NT2/D1 (cell line): Measurements from ENCODE around the gene FBXO24.
A peak's percentile ranks its signal among the peaks of the same experiment; 100 is the strongest.

ENCODE experiments used
- DNase-seq: peaks from one replicate; pipeline ENCODE4 v3.0.0-alpha.2; 2011; ENCODE audit warnings: low read depth, low spot score
- H3K27me3 ChIP-seq: 2 replicates; pipeline ENCODE4 v1.6.0; 2011; ENCODE audit warnings: mild to moderate bottlenecking; ENCODE audit not compliant: insufficient read length, insufficient read depth
- H3K36me3 ChIP-seq: 2 replicates; pipeline ENCODE4 v1.6.1; 2011; ENCODE audit warnings: mild to moderate bottlenecking, low read length, mixed read lengths; ENCODE audit not compliant: insufficient read depth, insufficient read length
- H3K4me1 ChIP-seq: 2 replicates; pipeline ENCODE4 v1.5.1; 2011; ENCODE audit not compliant: insufficient read depth, insufficient read length
- H3K4me3 ChIP-seq: 2 replicates; pipeline ENCODE4 v1.5.1; 2011; ENCODE audit warnings: low read depth; ENCODE audit not compliant: insufficient read length
- H3K9ac ChIP-seq: 2 replicates; pipeline ENCODE4 v1.6.0; 2011; ENCODE audit warnings: low read depth; ENCODE audit not compliant: insufficient read length
- H3K9me3 ChIP-seq: 2 replicates; pipeline ENCODE4 v1.5.1; 2011; ENCODE audit warnings: mild to moderate bottlenecking, low read length; ENCODE audit not compliant: insufficient read depth
- SUZ12 ChIP-seq: IDR thresholded peaks from 2 replicates; pipeline ENCODE4 v1.6.1; 2011; ENCODE audit not compliant: insufficient read length, insufficient read depth; ENCODE audit errors: extremely low read depth
- YY1 ChIP-seq: IDR thresholded peaks from 2 replicates; pipeline ENCODE4 v1.6.1; 2011; ENCODE audit not compliant: insufficient read length, insufficient read depth
- ZNF274 ChIP-seq: IDR thresholded peaks from 2 replicates; pipeline ENCODE4 v1.6.1; 2011; ENCODE audit warnings: mild to moderate bottlenecking, low read depth, low read length

FBXO24 gene

DNA sequence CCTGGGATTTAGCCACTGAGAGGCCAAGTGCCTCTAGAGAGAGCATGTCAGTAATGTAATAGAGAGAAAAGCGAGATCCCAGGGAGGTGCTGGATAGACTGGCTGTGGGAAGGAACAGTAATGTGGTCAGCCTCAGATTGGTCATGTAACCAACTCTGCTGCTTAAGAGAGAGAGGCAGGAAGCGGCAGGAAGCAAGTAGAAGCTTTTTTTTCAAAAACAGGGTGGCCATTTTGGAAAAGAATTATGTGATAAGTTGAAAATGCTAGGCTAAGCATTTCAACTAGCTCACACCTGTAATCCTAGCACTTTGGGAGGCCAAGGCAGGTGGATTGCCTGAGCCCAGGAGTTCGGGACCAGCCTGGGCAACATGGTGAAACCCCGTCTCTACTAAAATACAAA, 12.3 kb downstream of the FBXO24 start:
- H3K27me3 ChIP-seq = no peaks in the 10 kb centered on the region
- H3K9ac ChIP-seq = no peak overlapping the region
- TF ChIP-seq YY1 (no peak), SUZ12 (no peak), ZNF274 (no peak)
- H3K4me1 ChIP-seq = peaks cover 9% of the 10 kb centered on the region
- H3K9me3 ChIP-seq = no peaks in the 10 kb centered on the region
- peaks cover 9% of the 10 kb centered on the region for H3K36me3 ChIP-seq
- no peak overlapping the region for H3K4me3 ChIP-seq
- DNase-seq = no peak

DNA sequence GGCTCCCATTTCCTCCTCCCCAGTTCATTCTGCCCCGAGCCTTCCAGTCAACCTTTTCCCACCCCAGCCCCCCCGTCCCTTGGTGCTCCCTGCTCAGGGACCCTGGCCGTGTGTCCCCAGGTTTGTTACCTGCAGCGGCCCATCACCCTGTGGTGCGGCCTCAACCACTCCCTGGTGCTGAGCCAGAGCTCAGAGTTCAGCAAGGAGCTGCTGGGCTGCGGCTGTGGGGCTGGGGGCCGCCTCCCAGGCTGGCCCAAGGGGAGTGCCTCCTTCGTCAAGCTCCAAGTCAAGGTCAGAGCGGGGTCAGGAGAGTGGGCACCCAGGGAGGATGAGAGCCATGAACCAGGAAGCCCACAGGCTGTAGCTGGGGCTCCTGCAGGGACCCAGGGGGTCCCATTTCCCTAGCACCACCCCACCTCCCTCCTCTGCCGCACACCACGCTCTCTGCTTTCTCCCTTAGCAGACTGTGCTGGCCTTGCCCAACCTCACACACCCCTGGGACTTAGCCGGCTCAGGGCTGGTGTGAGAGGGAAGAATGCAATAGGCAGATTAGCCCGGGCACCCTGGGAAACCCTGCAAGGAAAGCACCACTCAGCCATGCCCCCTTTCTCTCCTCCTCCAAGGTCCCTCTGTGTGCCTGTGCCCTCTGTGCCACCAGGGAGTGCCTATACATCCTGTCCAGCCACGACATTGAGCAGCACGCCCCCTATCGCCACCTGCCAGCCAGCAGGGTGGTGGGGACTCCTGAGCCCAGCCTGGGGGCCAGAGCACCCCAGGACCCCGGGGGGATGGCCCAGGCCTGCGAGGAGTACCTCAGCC, 14.0 kb downstream of the FBXO24 start:
- Histone ChIP-seq H3K9ac (no peak overlapping the region), H3K36me3 (peaks cover 9% of the 10 kb centered on the region), H3K4me1 (peaks cover 9% of the 10 kb centered on the region), H3K4me3 (no peak overlapping the region), H3K9me3 (no peaks in the 10 kb centered on the region), H3K27me3 (peaks cover 2% of the 10 kb centered on the region)
- no peak for DNase-seq
- TF ChIP-seq ZNF274 = no peak

DNA sequence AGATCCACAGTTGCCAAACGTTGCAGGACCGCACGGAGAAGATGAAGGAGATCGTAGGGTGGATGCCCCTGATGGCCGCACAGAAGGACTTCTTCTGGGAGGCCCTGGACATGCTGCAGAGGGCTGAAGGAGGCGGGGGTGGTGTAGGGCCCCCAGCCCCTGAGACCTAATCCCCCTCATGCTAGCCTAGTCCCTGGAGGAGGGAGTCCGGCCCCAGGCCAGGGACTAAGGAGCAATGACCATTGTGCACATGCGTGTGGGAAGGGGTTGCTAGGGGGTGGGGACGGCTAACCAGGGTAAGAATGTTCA, 14.6 kb downstream of the FBXO24 start:
- Histone ChIP-seq H3K4me1 (peaks cover 10% of the 10 kb centered on the region), H3K9me3 (no peaks in the 10 kb centered on the region), H3K36me3 (peaks cover 6% of the 10 kb centered on the region), H3K9ac (no peak overlapping the region), H3K4me3 (no peak overlapping the region), H3K27me3 (peaks cover 6% of the 10 kb centered on the region)
- no peak for DNase-seq
- TF ChIP-seq YY1 = no peak
- TF ChIP-seq ZNF274 = no peak
- no peak for TF ChIP-seq SUZ12

DNA sequence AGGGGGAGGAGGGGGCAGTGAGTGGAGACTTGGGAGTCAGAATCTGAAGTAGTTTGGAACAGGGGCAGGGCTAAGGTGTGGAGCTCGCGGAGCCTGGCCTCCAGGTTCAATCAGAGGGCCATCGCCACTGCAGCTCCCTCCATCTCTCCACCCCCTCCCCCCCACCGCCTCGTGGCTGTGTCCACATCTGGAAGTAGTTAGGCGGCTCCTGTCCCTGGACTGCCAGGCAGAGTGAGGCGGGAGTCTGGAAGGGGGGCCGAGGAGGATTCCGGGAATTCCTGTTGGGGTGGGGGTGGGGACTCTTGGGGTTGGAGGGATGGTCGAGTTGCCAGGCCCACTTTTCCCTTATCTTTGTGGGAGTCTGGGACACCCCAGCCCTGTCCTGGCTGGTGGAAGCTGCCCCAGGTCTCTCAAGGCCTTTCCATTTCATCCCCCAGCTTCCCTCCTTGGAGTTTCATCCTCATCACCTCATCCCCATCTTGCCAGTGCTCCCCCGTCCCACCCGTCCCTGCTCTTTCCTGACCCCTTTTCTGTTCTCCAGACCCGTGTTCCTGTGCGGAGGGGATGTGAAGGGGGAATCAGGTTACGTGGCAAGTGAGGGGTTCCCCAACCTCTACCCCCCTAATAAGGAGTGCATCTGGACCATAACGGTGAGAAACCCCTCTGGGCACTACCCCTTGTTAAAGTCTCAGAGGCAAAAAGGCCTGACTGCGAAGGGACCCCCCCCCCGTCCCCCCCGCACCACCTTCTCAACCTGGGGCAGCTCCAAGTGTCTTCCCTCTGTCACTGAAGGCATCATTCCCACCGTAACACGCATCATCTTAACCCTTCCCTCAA, 17.0 kb downstream of the FBXO24 start:
- no peaks in the 10 kb centered on the region for H3K9me3 ChIP-seq
- TF ChIP-seq ZNF274 (no peak), YY1 (no peak), SUZ12 (no peak)
- peak overlapping the region; percentile 55 for H3K4me3 ChIP-seq
- H3K9ac ChIP-seq = peak overlapping the region; percentile 81
- peak; percentile 80 for DNase-seq
- H3K36me3 ChIP-seq = peaks cover 17% of the 10 kb centered on the region
- peaks cover 11% of the 10 kb centered on the region for H3K4me1 ChIP-seq
- H3K27me3 ChIP-seq = peaks cover 6% of the 10 kb centered on the region

DNA sequence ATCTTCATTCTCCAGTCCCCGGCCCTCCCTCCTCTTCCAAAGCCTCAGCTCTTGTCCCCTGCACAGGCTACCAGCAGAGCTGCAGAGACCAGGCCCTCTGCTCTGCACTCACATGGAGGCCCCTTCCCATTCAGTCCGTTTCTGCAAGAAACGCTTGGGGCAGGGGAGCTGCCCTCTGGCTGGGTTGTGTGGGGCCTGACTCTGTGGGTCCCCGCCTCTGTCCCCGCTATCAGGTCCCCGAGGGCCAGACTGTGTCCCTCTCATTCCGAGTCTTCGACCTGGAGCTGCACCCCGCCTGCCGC, 17.5 kb downstream of the FBXO24 start:
- DNase-seq = no peak
- peaks cover 17% of the 10 kb centered on the region for H3K36me3 ChIP-seq
- peaks cover 6% of the 10 kb centered on the region for H3K27me3 ChIP-seq
- no peaks in the 10 kb centered on the region for H3K9me3 ChIP-seq
- TF ChIP-seq YY1 = no peak
- no peak for TF ChIP-seq ZNF274
- TF ChIP-seq SUZ12 = no peak
- H3K9ac ChIP-seq = peak overlapping the region; percentile 81
- peaks cover 11% of the 10 kb centered on the region for H3K4me1 ChIP-seq
- H3K4me3 ChIP-seq = peak overlapping the region; percentile 55

DNA sequence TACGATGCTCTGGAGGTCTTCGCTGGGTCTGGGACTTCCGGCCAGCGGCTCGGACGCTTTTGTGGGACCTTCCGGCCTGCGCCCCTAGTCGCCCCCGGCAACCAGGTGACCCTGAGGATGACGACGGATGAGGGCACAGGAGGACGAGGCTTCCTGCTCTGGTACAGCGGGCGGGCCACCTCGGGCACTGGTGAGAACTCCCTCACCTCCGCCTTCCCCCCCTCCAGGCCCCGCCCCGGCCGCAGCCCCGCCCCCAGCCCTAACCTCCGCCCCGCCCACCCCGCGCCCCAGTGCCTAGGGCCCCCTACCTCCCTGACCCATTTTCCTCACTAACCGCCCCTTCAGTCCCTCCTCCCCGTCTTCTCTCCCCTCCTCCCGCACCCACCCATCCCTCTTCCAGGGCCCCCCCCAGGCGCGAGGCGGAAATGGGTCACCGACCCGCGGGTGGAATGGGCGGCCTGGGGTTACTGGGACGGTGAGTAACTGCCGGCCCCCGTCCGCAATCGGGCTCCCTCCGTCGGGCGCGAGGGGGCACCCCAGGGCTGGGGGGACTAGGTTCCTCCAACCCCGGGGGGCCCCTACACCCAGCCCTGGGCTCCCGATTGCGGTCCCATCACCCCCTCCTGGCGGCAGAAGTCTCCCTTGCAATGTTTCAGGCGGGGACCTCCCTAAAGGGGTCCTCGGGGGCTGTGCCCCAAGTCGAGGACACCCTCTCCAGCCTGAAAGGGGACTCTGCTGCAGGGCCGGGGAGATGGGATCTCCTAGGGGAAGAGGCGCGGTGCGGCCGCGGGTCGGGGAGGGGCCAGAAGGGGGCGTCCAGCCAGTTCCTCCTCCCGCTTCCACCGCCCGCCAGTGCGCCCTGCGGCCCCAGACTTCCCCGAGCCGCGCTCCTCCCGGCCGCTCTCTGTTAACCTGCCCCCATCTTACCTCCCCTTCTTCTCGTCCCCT, 18.2 kb downstream of the FBXO24 start:
- no peak for DNase-seq
- Histone ChIP-seq H3K9me3 (no peaks in the 10 kb centered on the region), H3K27me3 (peaks cover 6% of the 10 kb centered on the region), H3K9ac (peak overlapping the region; percentile 81), H3K4me3 (peak overlapping the region; percentile 55), H3K4me1 (peaks cover 11% of the 10 kb centered on the region), H3K36me3 (peaks cover 17% of the 10 kb centered on the region)
- TF ChIP-seq YY1 = no peak
- TF ChIP-seq ZNF274 = no peak
- no peak for TF ChIP-seq SUZ12
